Measurements from ENCODE around the gene CCDC32. TPM values are rescaled to one million over a fixed set of nuclear protein-coding genes. Genes with fewer than 3 reads are reported as not detected.

The CCDC32 gene
- total and polyA plus RNA-seq, 2 of the 13 experiments (the other 11 are each of a cell fraction or from before 2014, with no cell fraction given) = 10.8 to 23.2 TPM

DNA sequence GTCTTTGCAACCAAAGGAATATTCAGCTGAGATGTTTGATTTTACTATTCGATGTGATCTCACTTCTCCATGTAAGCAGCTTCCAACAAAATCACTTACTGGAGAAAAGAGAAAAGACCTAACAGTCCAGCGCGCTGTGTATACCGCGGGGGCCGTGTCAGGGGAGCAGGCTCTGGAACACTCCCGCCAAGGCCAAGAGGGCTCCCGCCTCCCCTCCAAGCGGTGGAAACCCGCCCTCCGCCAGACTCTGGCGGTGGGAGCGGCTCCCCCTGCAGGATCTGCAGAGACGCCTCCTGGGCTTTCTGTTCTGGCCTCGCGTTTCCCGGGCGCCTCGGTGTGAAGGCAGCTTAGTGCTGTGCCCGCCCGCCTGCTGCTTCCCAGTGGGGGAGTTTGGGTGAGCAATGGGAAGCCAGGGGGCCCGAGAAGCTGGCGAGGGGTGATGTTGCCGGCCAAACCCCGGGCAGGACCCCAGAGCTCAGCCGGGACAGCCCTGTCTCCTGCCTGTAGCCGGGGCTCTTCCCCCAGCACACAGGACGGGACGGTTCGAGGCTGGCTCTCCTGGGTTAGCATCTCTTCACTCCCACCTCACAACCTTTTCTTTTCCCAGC lies 57.8 kb downstream of the CCDC32 start:
- DNase-seq (ENCODE audit: low spot score) (peak; percentile 69), FAIRE-seq (no peak), ATAC-seq (peak; percentile 91)
- no peak overlapping the region for H2AFZ ChIP-seq (ENCODE audit: low read length)
- no TSS peak for BruUV-seq (replicated peaks)
- no peaks in the 10 kb centered on the region for H3K9me3 ChIP-seq (ENCODE audit: low read length)
- in situ Hi-C loops (cut with HindIII; ENCODE audit: extremely low pct_ligation_motif_present, low pct_unique_long_range_greater_than_20kb) (no loop called here), intact Hi-C loops (cut with micrococcal nuclease; ENCODE audit: unreplicated experiment) (loop anchor here (5.0 kb wide), 2 partner anchors 35 to 65 kb away; partner anchors contain the start of genes BAHD1 and CHST14)
- POLR2A ChIA-PET = interaction anchor here (0.5 kb wide), 1 partner anchor 682 kb away, joined by 3 read pairs; no protein-coding TSS in a partner anchor
- CTCF ChIA-PET (ENCODE audit: low intra/inter-chr PET ratio, low total read pairs) = interaction anchor here (1.3 to 1.5 kb wide), 2 partner anchors 64 to 66 kb away, joined by 4 read pairs; partner anchors contain the start of gene BAHD1
- H3K4me1 ChIP-seq (ENCODE audit: insufficient read depth, low read length) = peaks cover 24% of the 10 kb centered on the region
- 7% methylated on average over 13 of the region's 30 CpGs for WGBS (ENCODE audit: low lambda C conversion rate)
- no peak overlapping the region for H3K9ac ChIP-seq (ENCODE audit: insufficient read depth, low read depth, low read length)
- peak overlapping the region; percentile 73 for H3K4me2 ChIP-seq (ENCODE audit: low read depth, low read length)
- no peaks in the 10 kb centered on the region for H3K79me2 ChIP-seq (ENCODE audit: insufficient read depth, low read length)
- H3K27ac ChIP-seq (ENCODE audit: extremely low read length, insufficient read depth, low read length) = no peak overlapping the region
- no peaks in the 10 kb centered on the region for H3K36me3 ChIP-seq (replicated peaks in 1 of 2; ENCODE audit: control insufficient read depth in 1 of 2, insufficient read depth in 2 of 2, low read length in 2 of 2)
- peaks cover 4 to 17% of the 10 kb centered on the region in 2 experiments; a peak in 4 of 5 replicates for H3K27me3 ChIP-seq (ENCODE audit: control insufficient read depth in 1 of 2, insufficient read depth in 2 of 2, low read length in 2 of 2)
- no peaks in the 10 kb centered on the region for H4K20me1 ChIP-seq (ENCODE audit: insufficient read depth, low read length)
- H3K4me3 ChIP-seq (replicated peaks in 1 of 3; ENCODE audit: insufficient read depth in 1 of 3, low read depth in 2 of 3, low read length in 3 of 3) = peak overlapping the region in 2 of 3 experiments; percentile 17 to 52; a peak in 2 of 6 replicates
- TF ChIP-seq, protein P1, sequence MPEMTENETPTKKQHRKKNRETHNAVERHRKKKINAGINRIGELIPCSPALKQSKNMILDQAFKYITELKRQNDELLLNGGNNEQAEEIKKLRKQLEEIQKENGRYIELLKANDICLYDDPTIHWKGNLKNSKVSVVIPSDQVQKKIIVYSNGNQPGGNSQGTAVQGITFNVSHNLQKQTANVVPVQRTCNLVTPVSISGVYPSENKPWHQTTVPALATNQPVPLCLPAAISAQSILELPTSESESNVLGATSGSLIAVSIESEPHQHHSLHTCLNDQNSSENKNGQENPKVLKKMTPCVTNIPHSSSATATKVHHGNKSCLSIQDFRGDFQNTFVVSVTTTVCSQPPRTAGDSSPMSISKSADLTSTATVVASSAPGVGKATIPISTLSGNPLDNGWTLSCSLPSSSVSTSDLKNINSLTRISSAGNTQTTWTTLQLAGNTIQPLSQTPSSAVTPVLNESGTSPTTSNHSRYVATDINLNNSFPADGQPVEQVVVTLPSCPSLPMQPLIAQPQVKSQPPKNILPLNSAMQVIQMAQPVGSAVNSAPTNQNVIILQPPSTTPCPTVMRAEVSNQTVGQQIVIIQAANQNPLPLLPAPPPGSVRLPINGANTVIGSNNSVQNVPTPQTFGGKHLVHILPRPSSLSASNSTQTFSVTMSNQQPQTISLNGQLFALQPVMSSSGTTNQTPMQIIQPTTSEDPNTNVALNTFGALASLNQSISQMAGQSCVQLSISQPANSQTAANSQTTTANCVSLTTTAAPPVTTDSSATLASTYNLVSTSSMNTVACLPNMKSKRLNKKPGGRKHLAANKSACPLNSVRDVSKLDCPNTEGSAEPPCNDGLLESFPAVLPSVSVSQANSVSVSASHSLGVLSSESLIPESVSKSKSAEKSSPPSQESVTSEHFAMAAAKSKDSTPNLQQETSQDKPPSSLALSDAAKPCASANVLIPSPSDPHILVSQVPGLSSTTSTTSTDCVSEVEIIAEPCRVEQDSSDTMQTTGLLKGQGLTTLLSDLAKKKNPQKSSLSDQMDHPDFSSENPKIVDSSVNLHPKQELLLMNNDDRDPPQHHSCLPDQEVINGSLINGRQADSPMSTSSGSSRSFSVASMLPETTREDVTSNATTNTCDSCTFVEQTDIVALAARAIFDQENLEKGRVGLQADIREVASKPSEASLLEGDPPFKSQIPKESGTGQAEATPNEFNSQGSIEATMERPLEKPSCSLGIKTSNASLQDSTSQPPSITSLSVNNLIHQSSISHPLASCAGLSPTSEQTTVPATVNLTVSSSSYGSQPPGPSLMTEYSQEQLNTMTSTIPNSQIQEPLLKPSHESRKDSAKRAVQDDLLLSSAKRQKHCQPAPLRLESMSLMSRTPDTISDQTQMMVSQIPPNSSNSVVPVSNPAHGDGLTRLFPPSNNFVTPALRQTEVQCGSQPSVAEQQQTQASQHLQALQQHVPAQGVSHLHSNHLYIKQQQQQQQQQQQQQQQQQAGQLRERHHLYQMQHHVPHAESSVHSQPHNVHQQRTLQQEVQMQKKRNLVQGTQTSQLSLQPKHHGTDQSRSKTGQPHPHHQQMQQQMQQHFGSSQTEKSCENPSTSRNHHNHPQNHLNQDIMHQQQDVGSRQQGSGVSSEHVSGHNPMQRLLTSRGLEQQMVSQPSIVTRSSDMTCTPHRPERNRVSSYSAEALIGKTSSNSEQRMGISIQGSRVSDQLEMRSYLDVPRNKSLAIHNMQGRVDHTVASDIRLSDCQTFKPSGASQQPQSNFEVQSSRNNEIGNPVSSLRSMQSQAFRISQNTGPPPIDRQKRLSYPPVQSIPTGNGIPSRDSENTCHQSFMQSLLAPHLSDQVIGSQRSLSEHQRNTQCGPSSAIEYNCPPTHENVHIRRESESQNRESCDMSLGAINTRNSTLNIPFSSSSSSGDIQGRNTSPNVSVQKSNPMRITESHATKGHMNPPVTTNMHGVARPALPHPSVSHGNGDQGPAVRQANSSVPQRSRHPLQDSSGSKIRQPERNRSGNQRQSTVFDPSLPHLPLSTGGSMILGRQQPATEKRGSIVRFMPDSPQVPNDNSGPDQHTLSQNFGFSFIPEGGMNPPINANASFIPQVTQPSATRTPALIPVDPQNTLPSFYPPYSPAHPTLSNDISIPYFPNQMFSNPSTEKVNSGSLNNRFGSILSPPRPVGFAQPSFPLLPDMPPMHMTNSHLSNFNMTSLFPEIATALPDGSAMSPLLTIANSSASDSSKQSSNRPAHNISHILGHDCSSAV (CRISPR knock-in tag; IDR thresholded peaks at IDR 0.05; ENCODE audit: borderline replicate concordance) = no peak
- TF ChIP-seq PCBP1 (IDR thresholded peaks at IDR 0.05; ENCODE audit: borderline replicate concordance, low read depth, low read length) (no peak), THAP11 (CRISPR knock-in tag; IDR thresholded peaks at IDR 0.05) (peak; percentile 47; the same call in 1 of the 2 replicates), GABPB1 (CRISPR knock-in tag; IDR thresholded peaks at IDR 0.05) (peak; percentile 57; the same call in 1 of the 2 replicates), MED8 (CRISPR knock-in tag; IDR thresholded peaks at IDR 0.05; ENCODE audit: insufficient replicate concordance) (no peak), SOX6 (IDR thresholded peaks at IDR 0.05) (no peak), SOX6 (CRISPR knock-in tag; IDR thresholded peaks at IDR 0.05) (peak; percentile 51; the same call in 1 of the 2 replicates), AKAP8 (CRISPR knock-in tag; IDR thresholded peaks at IDR 0.05) (no peak), FLYWCH1 (CRISPR knock-in tag; IDR thresholded peaks at IDR 0.05) (no peak), PHF21A (CRISPR knock-in tag; IDR thresholded peaks at IDR 0.05) (0 out of 2 replicates have a peak, but pooled peaks have one; percentile 26), ZNF749 (CRISPR knock-in tag; IDR thresholded peaks at IDR 0.05; ENCODE audit: borderline replicate concordance) (no peak), SRSF9 (IDR thresholded peaks at IDR 0.05; ENCODE audit: borderline replicate concordance, insufficient read depth, low read depth, low read length, poor library complexity, severe bottlenecking) (no peak), MEIS2 (CRISPR knock-in tag; IDR thresholded peaks at IDR 0.05) (no peak)
- TF ChIP-seq, protein P2, sequence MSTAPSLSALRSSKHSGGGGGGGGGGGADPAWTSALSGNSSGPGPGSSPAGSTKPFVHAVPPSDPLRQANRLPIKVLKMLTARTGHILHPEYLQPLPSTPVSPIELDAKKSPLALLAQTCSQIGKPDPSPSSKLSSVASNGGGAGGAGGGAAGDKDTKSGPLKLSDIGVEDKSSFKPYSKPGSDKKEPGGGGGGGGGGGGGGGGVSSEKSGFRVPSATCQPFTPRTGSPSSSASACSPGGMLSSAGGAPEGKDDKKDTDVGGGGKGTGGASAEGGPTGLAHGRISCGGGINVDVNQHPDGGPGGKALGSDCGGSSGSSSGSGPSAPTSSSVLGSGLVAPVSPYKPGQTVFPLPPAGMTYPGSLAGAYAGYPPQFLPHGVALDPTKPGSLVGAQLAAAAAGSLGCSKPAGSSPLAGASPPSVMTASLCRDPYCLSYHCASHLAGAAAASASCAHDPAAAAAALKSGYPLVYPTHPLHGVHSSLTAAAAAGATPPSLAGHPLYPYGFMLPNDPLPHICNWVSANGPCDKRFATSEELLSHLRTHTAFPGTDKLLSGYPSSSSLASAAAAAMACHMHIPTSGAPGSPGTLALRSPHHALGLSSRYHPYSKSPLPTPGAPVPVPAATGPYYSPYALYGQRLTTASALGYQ (CRISPR knock-in tag; IDR thresholded peaks at IDR 0.05) = no peak
